Astrocyte of the cerebellum (primary cell): ENCODE data around the gene FAM120B.

Source experiments
- DNase-seq: peaks from one replicate; pipeline ENCODE4 v3.0.0-alpha.2; 2011; ENCODE audit warnings: low read depth
- H3K4me3 ChIP-seq: 2 replicates; pipeline ENCODE4 v1.5.1; 2011; ENCODE audit warnings: mild to moderate bottlenecking, low read depth, low read length, moderate library complexity
- in situ Hi-C: cut with HindIII; loops from 2 replicates; pipeline ENCODE4 v1.10.0; 2017; ENCODE audit warnings: low sequenced_read_pairs
- TF ChIP-seq, protein P1 (sequence below): IDR thresholded peaks from 2 replicates; pipeline ENCODE4 v1.5.1; 2012; ENCODE audit warnings: low read length, low read depth, moderate library complexity, mild to moderate bottlenecking; ENCODE audit errors: missing control alignments

Gene FAM120B

DNA sequence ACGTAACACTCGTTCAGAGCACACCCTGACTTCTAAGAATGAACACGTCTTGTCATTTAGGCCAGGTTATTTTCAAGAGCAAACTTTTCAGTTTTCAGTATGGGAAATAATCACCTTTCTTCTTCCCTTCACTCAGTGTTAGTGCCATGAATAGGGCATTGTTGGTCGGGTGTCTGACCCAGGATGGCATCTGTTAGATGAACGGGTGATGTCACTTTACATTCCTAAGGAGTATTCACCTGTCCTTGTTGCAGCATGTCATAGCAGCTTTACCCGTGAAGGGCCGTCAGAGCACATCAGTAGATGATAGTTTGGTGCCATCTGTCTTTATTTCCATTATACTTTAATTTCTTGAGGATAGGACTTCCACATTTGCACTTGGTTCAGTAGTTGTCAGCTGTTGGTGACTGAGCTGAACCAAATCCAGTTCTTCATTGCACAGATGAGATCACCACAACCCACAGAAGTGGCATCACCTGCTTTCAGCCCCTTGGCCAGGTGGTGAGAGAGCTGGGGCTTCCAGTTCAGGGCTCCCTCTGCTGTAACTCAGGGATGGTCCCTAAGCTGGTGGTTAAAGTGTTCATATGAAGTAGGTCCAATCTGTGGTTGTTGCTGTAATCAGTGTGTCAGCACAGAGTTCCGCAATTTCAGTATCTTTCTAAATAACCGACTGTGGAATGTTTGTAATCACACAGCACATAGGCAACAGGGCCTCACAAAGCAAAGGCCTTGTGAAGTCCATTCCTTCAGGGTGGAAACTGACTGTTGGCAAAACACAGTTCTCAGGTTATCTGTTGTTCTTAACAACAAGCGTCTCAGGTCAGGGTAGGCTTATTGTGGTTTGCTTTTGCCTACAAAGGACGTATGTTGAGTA is 68.2 kb downstream of the FAM120B start:
- TF ChIP-seq, protein P1, sequence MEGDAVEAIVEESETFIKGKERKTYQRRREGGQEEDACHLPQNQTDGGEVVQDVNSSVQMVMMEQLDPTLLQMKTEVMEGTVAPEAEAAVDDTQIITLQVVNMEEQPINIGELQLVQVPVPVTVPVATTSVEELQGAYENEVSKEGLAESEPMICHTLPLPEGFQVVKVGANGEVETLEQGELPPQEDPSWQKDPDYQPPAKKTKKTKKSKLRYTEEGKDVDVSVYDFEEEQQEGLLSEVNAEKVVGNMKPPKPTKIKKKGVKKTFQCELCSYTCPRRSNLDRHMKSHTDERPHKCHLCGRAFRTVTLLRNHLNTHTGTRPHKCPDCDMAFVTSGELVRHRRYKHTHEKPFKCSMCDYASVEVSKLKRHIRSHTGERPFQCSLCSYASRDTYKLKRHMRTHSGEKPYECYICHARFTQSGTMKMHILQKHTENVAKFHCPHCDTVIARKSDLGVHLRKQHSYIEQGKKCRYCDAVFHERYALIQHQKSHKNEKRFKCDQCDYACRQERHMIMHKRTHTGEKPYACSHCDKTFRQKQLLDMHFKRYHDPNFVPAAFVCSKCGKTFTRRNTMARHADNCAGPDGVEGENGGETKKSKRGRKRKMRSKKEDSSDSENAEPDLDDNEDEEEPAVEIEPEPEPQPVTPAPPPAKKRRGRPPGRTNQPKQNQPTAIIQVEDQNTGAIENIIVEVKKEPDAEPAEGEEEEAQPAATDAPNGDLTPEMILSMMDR: no peak
- in situ Hi-C loops: no loop called here
- no peak overlapping the region for H3K4me3 ChIP-seq
- DNase-seq: no peak

DNA sequence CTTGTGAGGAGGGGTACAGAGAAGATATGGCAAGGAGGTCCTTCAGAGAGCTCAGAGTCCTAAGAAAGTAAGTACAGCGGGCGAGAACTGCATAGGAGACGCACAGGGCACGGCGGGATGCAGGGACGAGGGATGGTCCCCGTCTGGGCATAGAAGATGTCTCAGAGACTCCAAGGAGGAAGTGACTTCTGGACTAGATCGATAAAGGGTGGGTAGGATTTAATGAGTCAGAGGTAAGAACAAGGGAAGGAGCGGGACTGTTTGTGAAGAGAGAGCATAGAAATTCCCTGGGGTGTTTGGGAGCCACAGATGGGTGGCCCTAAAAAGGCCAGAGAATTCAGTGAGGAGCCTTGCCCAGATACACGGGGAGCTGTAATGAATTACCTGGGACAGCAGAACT is 69.1 kb downstream of the FAM120B start:
- in situ Hi-C loops: no loop called here

DNA sequence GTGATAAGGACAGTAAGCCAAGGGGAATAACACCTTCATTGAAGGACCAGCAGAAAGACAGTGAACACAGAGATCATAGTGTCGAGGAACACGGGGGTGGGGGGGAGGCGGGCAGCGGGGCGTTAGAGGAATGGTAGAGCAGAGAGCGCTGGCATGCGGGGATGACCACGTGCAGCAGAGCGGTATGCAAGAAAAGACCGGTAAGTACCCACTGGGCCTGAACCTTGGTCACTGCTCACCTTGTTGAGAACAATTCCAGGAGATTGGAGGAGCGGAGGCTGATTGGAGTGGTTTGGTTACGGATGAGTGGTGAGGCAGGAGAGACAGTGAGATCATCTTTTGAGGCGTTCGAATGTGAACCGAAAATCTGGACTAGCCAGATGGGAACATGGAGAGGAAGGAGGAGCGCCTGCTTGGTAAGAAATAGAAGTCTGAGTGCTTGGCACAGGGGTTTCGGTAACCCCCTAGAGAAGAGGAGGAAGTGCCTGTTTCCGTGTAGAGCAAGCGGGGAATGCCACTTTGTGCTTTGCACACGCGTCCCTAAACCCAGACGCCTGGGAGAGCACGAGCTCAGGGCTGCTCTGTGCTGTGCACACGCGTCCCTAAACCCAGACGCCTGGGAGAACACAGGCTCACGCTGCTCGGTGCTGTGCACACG is 70.0 kb downstream of the FAM120B start:
- TF ChIP-seq, protein P1: no peak
- no peak for DNase-seq
- H3K4me3 ChIP-seq: no peak overlapping the region
- in situ Hi-C loops: no loop called here

More for the DNA sequence above, 69.1 kb downstream of the FAM120B start:
- TF ChIP-seq, protein P1: no peak
- no peak for DNase-seq
- H3K4me3 ChIP-seq: no peak overlapping the region

DNA sequence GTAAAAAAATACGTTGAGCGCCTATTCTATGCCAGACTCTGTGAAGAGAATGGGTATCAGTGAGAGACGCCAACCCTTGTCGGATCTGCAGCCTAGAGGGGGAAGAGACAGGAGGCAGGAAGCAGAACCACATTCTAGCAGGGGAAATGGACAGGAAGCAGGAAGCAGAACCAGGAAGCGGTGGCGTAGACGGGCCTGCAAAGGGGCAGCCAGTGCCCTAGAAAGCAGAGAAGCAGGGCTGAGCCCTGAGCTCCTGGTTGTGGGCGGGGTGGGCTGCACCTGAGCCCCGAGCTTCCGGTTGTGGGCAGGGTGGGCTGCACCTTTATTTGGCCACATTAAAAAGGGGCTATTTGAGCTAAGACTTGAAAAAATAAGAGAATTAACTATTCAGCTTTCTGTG is 71.9 kb downstream of the FAM120B start:
- H3K4me3 ChIP-seq: no peak overlapping the region
- TF ChIP-seq, protein P1: no peak
- in situ Hi-C loops: no loop called here
- DNase-seq: no peak

DNA sequence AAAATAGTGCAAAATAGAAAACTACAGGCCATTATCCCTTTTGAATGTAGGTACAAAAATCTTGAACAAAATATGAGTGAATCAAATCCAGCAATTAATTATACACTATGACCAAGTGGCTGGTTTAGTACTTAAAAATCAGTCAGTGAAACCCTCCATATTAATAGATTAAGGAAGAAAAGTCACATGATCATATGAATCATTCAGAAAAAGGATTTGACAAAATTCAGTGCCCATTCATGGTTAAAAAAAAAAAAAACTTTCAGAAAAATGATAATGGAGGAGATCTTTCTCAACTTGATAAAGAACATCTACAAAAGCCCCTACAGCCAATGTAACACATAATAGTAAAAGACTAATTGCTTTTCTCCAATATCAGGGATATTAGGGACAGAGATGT is 75.0 kb downstream of the FAM120B start:
- TF ChIP-seq, protein P1: no peak
- DNase-seq: no peak
- no peak overlapping the region for H3K4me3 ChIP-seq
- in situ Hi-C loops: no loop called here

DNA sequence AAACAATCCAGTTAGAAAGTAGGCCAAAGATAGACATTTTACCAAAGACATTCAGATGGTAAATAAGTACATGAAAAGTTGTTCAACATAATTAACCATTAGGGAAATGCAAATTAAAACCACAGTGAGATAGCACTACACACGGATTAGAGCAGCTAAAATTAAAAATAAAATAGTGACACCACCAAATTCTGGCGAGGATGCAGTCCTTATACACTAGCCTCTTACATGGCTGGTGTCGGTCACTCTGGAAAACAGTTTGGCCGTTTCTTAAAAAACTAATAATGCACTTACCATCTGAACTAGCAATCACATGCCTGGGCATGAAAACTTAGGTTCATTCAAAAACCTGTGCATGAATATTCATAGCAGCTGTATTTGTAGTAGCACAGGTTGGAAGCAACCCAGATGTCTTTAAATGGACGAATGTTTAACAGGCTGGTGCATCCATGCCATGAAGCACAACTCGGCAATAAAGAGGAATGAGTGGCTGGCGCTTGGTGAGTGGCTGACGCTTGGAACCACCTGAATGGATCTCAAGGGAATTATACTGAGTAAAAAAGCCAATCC is 77.0 kb downstream of the FAM120B start:
- H3K4me3 ChIP-seq: no peak overlapping the region
- in situ Hi-C loops: no loop called here
- TF ChIP-seq, protein P1: no peak
- no peak for DNase-seq
